MM.1S (cell line): ENCODE data around the gene ATP8A1.

Experiments used
- CTCF ChIP-seq: fragments of 300-600 bp; sonication (generic); IDR thresholded peaks from 2 replicates; pipeline ENCODE4 v1.5.1; 2016; ENCODE audit warnings: antibody characterized with exemption, low read length, mixed read lengths
- EZH2 ChIP-seq: fragments of 300-600 bp; sonication (generic); optimal IDR thresholded peaks from 2 replicates; pipeline ENCODE3; 2017; ENCODE audit warnings: low read depth, mild to moderate bottlenecking, antibody characterized with exemption, low read length, mixed read lengths

DNA sequence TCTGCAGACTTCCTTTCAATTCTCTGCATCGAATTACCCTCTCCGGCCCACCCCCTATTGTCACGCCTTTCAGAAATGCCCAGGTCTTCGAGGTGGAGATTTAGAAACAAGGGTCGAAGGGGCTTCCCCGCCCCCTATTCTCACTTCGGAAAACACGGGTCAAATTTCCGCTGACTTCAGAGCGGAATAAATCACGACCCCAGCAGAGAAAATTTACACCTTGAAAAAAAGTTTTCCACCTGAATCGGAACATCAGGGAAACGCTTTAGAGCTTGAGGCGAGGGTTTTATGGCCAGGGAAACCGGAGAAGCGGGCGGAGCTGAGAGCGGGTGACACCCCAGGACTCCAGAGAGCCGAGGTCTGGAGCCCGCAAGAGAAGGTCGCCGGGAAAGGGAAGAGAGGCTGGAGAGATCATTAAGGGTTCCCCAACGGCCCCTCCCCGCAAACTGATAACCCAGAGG, 258.0 kb downstream of the ATP8A1 start:
- TF ChIP-seq CTCF, result no peak
- no peak for TF ChIP-seq EZH2
